ENCODE measurements around the gene PICALM. TPM values are rescaled to one million over a fixed set of nuclear protein-coding genes. Genes with fewer than 3 reads are reported as not detected.

PICALM gene
- total RNA-seq, 4 donors from 2014 or later, result 148 to 244 (median 221) TPM

- H3K4me1 ChIP-seq, result no peaks in the 10 kb centered on the region
- TF ChIP-seq EP300 (IDR thresholded peaks at IDR 0.05; ENCODE audit: low read depth) (no peak), POLR2AphosphoS5 (IDR thresholded peaks at IDR 0.05) (peak in 1 of 3 donors; percentile 7)
- intact Hi-C loops (cut with DNase I; ENCODE audit: low total_unique reads) (loop anchor here (2.0 kb wide), 1 partner anchor 279 kb away; no protein-coding TSS in a partner anchor), in situ Hi-C loops (cut with MboI; ENCODE audit: low pct_ligation_motif_present in 1 of 4, low pct_unique_long_range_greater_than_20kb in 1 of 4, low sequenced_read_pairs in 3 of 4) (loop anchor here in 3 of 4 donors (10.0 to 25.0 kb wide), 2 partner anchors 273 to 275 kb away; no protein-coding TSS in a partner anchor)
- H3K9me3 ChIP-seq, result no peaks in the 10 kb centered on the region
- no peaks in the 10 kb centered on the region for H3K27me3 ChIP-seq
- no peak for DNase-seq
- no peak overlapping the region for H3K27ac ChIP-seq
- 69 to 70% methylated on average over 4 of the region's 4 CpGs for WGBS, 2 donors (ENCODE audit: low coverage in 1 of 2)
- no peaks in the 10 kb centered on the region for H3K36me3 ChIP-seq
- no peak overlapping the region for H3K4me3 ChIP-seq
Measured at GRCh38 chr11:85939099-85940015, 129.5 kb downstream of the PICALM start.

- intact Hi-C loops (cut with DNase I; ENCODE audit: low total_unique reads) (no loop called here), in situ Hi-C loops (cut with MboI; ENCODE audit: low pct_ligation_motif_present in 1 of 4, low pct_unique_long_range_greater_than_20kb in 1 of 4, low sequenced_read_pairs in 3 of 4) (loop anchor here in 3 of 4 donors (10.0 to 25.0 kb wide), 2 partner anchors 274 to 277 kb away; no protein-coding TSS in a partner anchor)
- no peak overlapping the region for H3K4me3 ChIP-seq
- TF ChIP-seq POLR2AphosphoS5 (IDR thresholded peaks at IDR 0.05), result no peak
- TF ChIP-seq EP300 (IDR thresholded peaks at IDR 0.05; ENCODE audit: low read depth), result no peak
- no peak for TF ChIP-seq POLR2A (IDR thresholded peaks at IDR 0.05)
- no peak for TF ChIP-seq CTCF (IDR thresholded peaks at IDR 0.05)
- WGBS, 2 donors (ENCODE audit: low coverage in 1 of 2), result 96% methylated on average over 1 of the region's 1 CpG; no CpG with 5 or more reads in 1 of the 2 donors
- no peaks in the 10 kb centered on the region for H3K4me1 ChIP-seq
- H3K27ac ChIP-seq, result no peak overlapping the region
- no peak for DNase-seq
- H3K9me3 ChIP-seq, result no peaks in the 10 kb centered on the region
- no peaks in the 10 kb centered on the region for H3K36me3 ChIP-seq
- H3K27me3 ChIP-seq, result no peaks in the 10 kb centered on the region
Measured at GRCh38 chr11:85937835-85938234, 131.0 kb downstream of the PICALM start.

- no peaks in the 10 kb centered on the region for H3K36me3 ChIP-seq
- no peak for DNase-seq
- no peak overlapping the region for H3K4me3 ChIP-seq
- TF ChIP-seq CTCF (IDR thresholded peaks at IDR 0.05), result no peak
- TF ChIP-seq POLR2AphosphoS5 (IDR thresholded peaks at IDR 0.05), result no peak
- no peak for TF ChIP-seq POLR2A (IDR thresholded peaks at IDR 0.05)
- TF ChIP-seq EP300 (IDR thresholded peaks at IDR 0.05; ENCODE audit: low read depth), result no peak
- no peak overlapping the region for H3K27ac ChIP-seq
- intact Hi-C loops (cut with DNase I; ENCODE audit: low total_unique reads) (no loop called here), in situ Hi-C loops (cut with MboI; ENCODE audit: low pct_ligation_motif_present in 1 of 4, low pct_unique_long_range_greater_than_20kb in 1 of 4, low sequenced_read_pairs in 3 of 4) (loop anchor here in 3 of 4 donors (10.0 to 25.0 kb wide), 2 partner anchors 277 to 279 kb away; no protein-coding TSS in a partner anchor)
- no peaks in the 10 kb centered on the region for H3K27me3 ChIP-seq
- no peaks in the 10 kb centered on the region for H3K4me1 ChIP-seq
- WGBS, 2 donors (ENCODE audit: low coverage in 1 of 2), result 87 to 97% methylated on average over 5 to 10 of the region's 10 CpGs
- no peaks in the 10 kb centered on the region for H3K9me3 ChIP-seq
Measured at GRCh38 chr11:85935751-85936150, 133.1 kb downstream of the PICALM start.

GRCh38 chr11:85934596-85935169 lies 134.2 kb downstream of the PICALM start:
- Histone ChIP-seq H3K27ac (no peak overlapping the region), H3K4me3 (no peak overlapping the region), H3K27me3 (no peaks in the 10 kb centered on the region), H3K4me1 (no peaks in the 10 kb centered on the region), H3K36me3 (no peaks in the 10 kb centered on the region), H3K9me3 (no peaks in the 10 kb centered on the region)
- DNase-seq, result no peak
- in situ Hi-C loops (cut with MboI; ENCODE audit: low pct_ligation_motif_present in 1 of 4, low pct_unique_long_range_greater_than_20kb in 1 of 4, low sequenced_read_pairs in 3 of 4) (loop anchor here in 3 of 4 donors (10.0 to 25.0 kb wide), 2 partner anchors 278 to 280 kb away; no protein-coding TSS in a partner anchor), intact Hi-C loops (cut with DNase I; ENCODE audit: low total_unique reads) (no loop called here)
- WGBS, 2 donors (ENCODE audit: low coverage in 1 of 2), result 75 to 88% methylated on average over 2 to 40 of the region's 47 CpGs
- no peak for TF ChIP-seq POLR2AphosphoS5 (IDR thresholded peaks at IDR 0.05)
- no peak for TF ChIP-seq CTCF (IDR thresholded peaks at IDR 0.05)
- TF ChIP-seq EP300 (IDR thresholded peaks at IDR 0.05; ENCODE audit: low read depth), result no peak
- TF ChIP-seq POLR2A (IDR thresholded peaks at IDR 0.05), result no peak
